ENCODE results near the gene SLC6A11. TPM values are rescaled to one million over a fixed set of nuclear protein-coding genes. Genes with fewer than 3 reads are reported as not detected.

SLC6A11 gene
- total RNA-seq, 1 donor = not detected

GRCh38 chr3:10833855-10834414, 17.9 kb downstream of the SLC6A11 start:
- Histone ChIP-seq H3K4me3 (ENCODE audit: insufficient read depth, low read length) (no peak overlapping the region), H3K36me3 (ENCODE audit: insufficient read depth, low read length) (no peaks in the 10 kb centered on the region), H3K27me3 (ENCODE audit: insufficient read depth, low read length) (peaks cover 15% of the 10 kb centered on the region), H2AFZ (ENCODE audit: low read length) (no peak overlapping the region), H3K4me2 (ENCODE audit: insufficient read depth, low read length) (no peak overlapping the region), H3K27ac (ENCODE audit: low read depth, low read length) (no peak overlapping the region), H3K79me2 (ENCODE audit: insufficient read depth, low read length) (no peaks in the 10 kb centered on the region), H4K20me1 (ENCODE audit: insufficient read depth, low read length) (no peaks in the 10 kb centered on the region), H3K9me3 (ENCODE audit: low read depth, low read length) (no peaks in the 10 kb centered on the region), H3K4me1 (ENCODE audit: insufficient read depth, low read length) (no peaks in the 10 kb centered on the region)
- TF ChIP-seq, protein P1, sequence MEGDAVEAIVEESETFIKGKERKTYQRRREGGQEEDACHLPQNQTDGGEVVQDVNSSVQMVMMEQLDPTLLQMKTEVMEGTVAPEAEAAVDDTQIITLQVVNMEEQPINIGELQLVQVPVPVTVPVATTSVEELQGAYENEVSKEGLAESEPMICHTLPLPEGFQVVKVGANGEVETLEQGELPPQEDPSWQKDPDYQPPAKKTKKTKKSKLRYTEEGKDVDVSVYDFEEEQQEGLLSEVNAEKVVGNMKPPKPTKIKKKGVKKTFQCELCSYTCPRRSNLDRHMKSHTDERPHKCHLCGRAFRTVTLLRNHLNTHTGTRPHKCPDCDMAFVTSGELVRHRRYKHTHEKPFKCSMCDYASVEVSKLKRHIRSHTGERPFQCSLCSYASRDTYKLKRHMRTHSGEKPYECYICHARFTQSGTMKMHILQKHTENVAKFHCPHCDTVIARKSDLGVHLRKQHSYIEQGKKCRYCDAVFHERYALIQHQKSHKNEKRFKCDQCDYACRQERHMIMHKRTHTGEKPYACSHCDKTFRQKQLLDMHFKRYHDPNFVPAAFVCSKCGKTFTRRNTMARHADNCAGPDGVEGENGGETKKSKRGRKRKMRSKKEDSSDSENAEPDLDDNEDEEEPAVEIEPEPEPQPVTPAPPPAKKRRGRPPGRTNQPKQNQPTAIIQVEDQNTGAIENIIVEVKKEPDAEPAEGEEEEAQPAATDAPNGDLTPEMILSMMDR (IDR thresholded peaks at IDR 0.05; ENCODE audit: extremely low read depth, low read depth, low read length) = no peak
- no peak for DNase-seq (ENCODE audit: insufficient read length, low spot score, missing footprints)

DNA sequence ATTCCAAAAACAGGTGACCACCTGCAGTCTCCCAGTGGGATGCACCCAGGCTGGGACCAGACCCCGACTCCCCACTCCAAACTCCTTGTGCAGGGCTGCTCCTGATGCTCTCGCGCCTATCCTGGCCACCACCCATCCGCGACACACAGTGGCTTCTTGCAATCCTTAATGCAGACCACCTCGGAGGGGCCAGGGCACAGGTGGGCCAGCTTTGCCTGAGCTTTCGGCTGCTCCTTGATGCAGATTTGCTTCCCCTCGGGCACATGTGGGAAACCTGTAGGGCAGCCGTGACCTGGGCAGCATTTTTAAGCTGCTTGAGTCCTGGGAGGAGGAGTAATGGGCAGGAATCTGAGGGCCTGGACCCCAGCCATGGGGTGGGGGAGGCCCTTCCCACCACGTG, 18.9 kb downstream of the SLC6A11 start:
- TF ChIP-seq, protein P1 (IDR thresholded peaks at IDR 0.05; ENCODE audit: extremely low read depth, low read depth, low read length) = no peak
- Histone ChIP-seq H3K4me3 (ENCODE audit: insufficient read depth, low read length) (no peak overlapping the region), H3K27me3 (ENCODE audit: insufficient read depth, low read length) (peaks cover 15% of the 10 kb centered on the region), H3K27ac (ENCODE audit: low read depth, low read length) (no peak overlapping the region), H3K4me1 (ENCODE audit: insufficient read depth, low read length) (no peaks in the 10 kb centered on the region), H3K79me2 (ENCODE audit: insufficient read depth, low read length) (no peaks in the 10 kb centered on the region), H2AFZ (ENCODE audit: low read length) (no peak overlapping the region), H3K36me3 (ENCODE audit: insufficient read depth, low read length) (no peaks in the 10 kb centered on the region), H3K4me2 (ENCODE audit: insufficient read depth, low read length) (no peak overlapping the region), H4K20me1 (ENCODE audit: insufficient read depth, low read length) (no peaks in the 10 kb centered on the region), H3K9me3 (ENCODE audit: low read depth, low read length) (no peaks in the 10 kb centered on the region)
- no peak for DNase-seq (ENCODE audit: insufficient read length, low spot score, missing footprints)

GRCh38 chr3:10835406-10835805, 19.4 kb downstream of the SLC6A11 start:
- Histone ChIP-seq H3K4me1 (ENCODE audit: insufficient read depth, low read length) (no peaks in the 10 kb centered on the region), H3K4me2 (ENCODE audit: insufficient read depth, low read length) (no peak overlapping the region), H3K27me3 (ENCODE audit: insufficient read depth, low read length) (peaks cover 17% of the 10 kb centered on the region), H4K20me1 (ENCODE audit: insufficient read depth, low read length) (no peaks in the 10 kb centered on the region), H3K79me2 (ENCODE audit: insufficient read depth, low read length) (no peaks in the 10 kb centered on the region), H3K36me3 (ENCODE audit: insufficient read depth, low read length) (no peaks in the 10 kb centered on the region), H3K4me3 (ENCODE audit: insufficient read depth, low read length) (no peak overlapping the region), H2AFZ (ENCODE audit: low read length) (no peak overlapping the region), H3K27ac (ENCODE audit: low read depth, low read length) (no peak overlapping the region), H3K9me3 (ENCODE audit: low read depth, low read length) (no peaks in the 10 kb centered on the region)
- no peak for DNase-seq (ENCODE audit: insufficient read length, low spot score, missing footprints)
- TF ChIP-seq, protein P1 (IDR thresholded peaks at IDR 0.05; ENCODE audit: extremely low read depth, low read depth, low read length) = no peak

- Histone ChIP-seq H3K27ac (ENCODE audit: low read depth, low read length) (no peak overlapping the region), H2AFZ (ENCODE audit: low read length) (no peak overlapping the region), H3K9me3 (ENCODE audit: low read depth, low read length) (no peaks in the 10 kb centered on the region), H3K4me2 (ENCODE audit: insufficient read depth, low read length) (no peak overlapping the region), H3K4me1 (ENCODE audit: insufficient read depth, low read length) (no peaks in the 10 kb centered on the region), H4K20me1 (ENCODE audit: insufficient read depth, low read length) (no peaks in the 10 kb centered on the region), H3K4me3 (ENCODE audit: insufficient read depth, low read length) (no peak overlapping the region), H3K79me2 (ENCODE audit: insufficient read depth, low read length) (no peaks in the 10 kb centered on the region), H3K36me3 (ENCODE audit: insufficient read depth, low read length) (no peaks in the 10 kb centered on the region), H3K27me3 (ENCODE audit: insufficient read depth, low read length) (peaks cover 16% of the 10 kb centered on the region)
- DNase-seq (ENCODE audit: insufficient read length, low spot score, missing footprints) = no peak
- TF ChIP-seq, protein P1 (IDR thresholded peaks at IDR 0.05; ENCODE audit: extremely low read depth, low read depth, low read length) = no peak
Observed at GRCh38 chr3:10836676-10837075, 20.6 kb downstream of the SLC6A11 start.
